Heart left ventricle (tissue), 13 donors: Measurements from ENCODE around the gene RNF13.

Source experiments
- CTCF ChIP-seq, 12 donors: fragments of 200-600 bp; sonication (generic) in 4 of 12; IDR thresholded peaks; one replicate each; pipeline versions ENCODE4 v1.5.0 to v1.8.0; 2018 to 2022; ENCODE audit warnings: antibody characterized with exemption in 12 of 12, mild to moderate bottlenecking in 5 of 12
- POLR2A ChIP-seq, 2 donors: fragments of 450-650 bp; IDR thresholded peaks; one replicate each; pipeline ENCODE4 v1.6.1; 2017; ENCODE audit warnings: antibody characterized with exemption in 2 of 2, mild to moderate bottlenecking in 2 of 2, moderate library complexity in 2 of 2
- donor health status: ischemic (EF 13 %, LVEDD 7.1; RV severe dilation, severe dysfunction).
- donor health status: DM: no; HTN: yes; CAD: no.
- donor health status: DM: no; HTN: no; CAD: no.
- donor health status: ischemic (EF 25% LVEDD 6.9; RV normal size, moderate dysfunction).
- donor health status: ischemic (EF 25% LVEDD 5.7; RV mildly dilated, moderate dysfunction).
- donor health status: ischemic (EF 35%, LVEDD 5.7; RV mildly dilated, moderate dysfunction).
- donor health status: nonischemic (EF 11% LVEDD 7.7; RV severe dilation, severe dysfunction).
- donor health status: DM: yes; HTN: yes; CAD: no.
- donor health status: PGD.
- donor health status: ischemic (EF 29% LVEDD 5.4; RV normal size, mild dysfunction).
- donor health status: nonischemic (EF 23%, LVEDD 6.1; RV moderate dilation, normal function).

GRCh38 chr3:149941186-149941585, 128.2 kb downstream of the RNF13 start:
- TF ChIP-seq POLR2A (IDR thresholded peaks at IDR 0.05) = no peak
- no peak for TF ChIP-seq CTCF (IDR thresholded peaks at IDR 0.05)
